HL-60 (cell line): ENCODE data around the gene DISP2.
A peak's percentile ranks its signal among the peaks of the same experiment; 100 is the strongest.

Experiments
- DNase-seq, 2 experiments: peaks; one replicate each; pipeline ENCODE4 v3.0.0-alpha.2; 2010 to 2020; ENCODE audit warnings: low read depth in 1 of 2, low spot score in 1 of 2
- H3K27ac ChIP-seq: fragments of 250-450 bp; sonication (Bioruptor Pico); replicated peaks from 2 replicates; pipeline ENCODE4 v1.5.1; 2020; ENCODE audit warnings: mild to moderate bottlenecking, moderate library complexity
- H3K27me3 ChIP-seq: fragments of 250-450 bp; sonication (Bioruptor Pico); 2 replicates; pipeline ENCODE4 v1.5.1; 2021; ENCODE audit warnings: mild to moderate bottlenecking, moderate library complexity; ENCODE audit not compliant: insufficient read depth, poor library complexity, severe bottlenecking
- H3K4me3 ChIP-seq: replicated peaks from 2 replicates; pipeline ENCODE4 v1.5.1; 2011; ENCODE audit warnings: mild to moderate bottlenecking, control low read depth, low read length; ENCODE audit not compliant: insufficient read depth
- GABPA ChIP-seq: IDR thresholded peaks from 2 replicates; pipeline ENCODE4 v1.6.1; 2012; ENCODE audit warnings: low read depth
- POLR2AphosphoS5 ChIP-seq: IDR thresholded peaks from 2 replicates; pipeline ENCODE4 v1.6.1; 2012; ENCODE audit warnings: low read depth
- SPI1 ChIP-seq: IDR thresholded peaks from 2 replicates; pipeline ENCODE4 v1.6.1; 2012; ENCODE audit warnings: low read depth, mild to moderate bottlenecking, borderline replicate concordance
- TF ChIP-seq, protein P1 (sequence below): IDR thresholded peaks from 2 replicates; pipeline ENCODE4 v1.6.1; 2012; ENCODE audit warnings: low read depth; ENCODE audit not compliant: insufficient replicate concordance
- TF ChIP-seq, protein P2 (sequence below): IDR thresholded peaks from one replicate; pipeline ENCODE4 v1.5.1; 2011; ENCODE audit warnings: low read length, control low read depth, inconsistent platforms; ENCODE audit not compliant: insufficient read depth

Gene DISP2

DNA sequence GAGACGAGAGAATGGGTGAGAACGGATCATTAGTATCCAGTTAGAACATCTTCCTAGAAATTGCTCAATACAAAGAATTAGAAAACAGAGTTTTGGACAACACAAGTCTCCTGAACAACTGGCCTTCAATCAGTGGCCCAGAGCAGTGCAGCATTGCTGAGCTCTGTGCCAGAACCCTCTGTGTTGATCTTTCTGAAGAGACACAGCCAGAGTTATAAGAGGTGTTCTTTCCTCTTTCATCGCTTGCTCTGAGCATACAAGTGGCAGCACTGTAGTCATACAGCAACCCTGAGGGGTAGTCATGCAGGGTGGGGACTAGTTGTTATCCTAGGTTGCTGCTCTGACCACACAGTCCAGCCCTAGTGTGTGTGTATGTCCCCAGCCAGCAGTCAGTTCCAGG, 28.5 kb downstream of the DISP2 start:
- no peak overlapping the region for H3K27ac ChIP-seq
- no peaks in the 10 kb centered on the region for H3K27me3 ChIP-seq
- no peak for TF ChIP-seq POLR2AphosphoS5
- TF ChIP-seq, protein P1, sequence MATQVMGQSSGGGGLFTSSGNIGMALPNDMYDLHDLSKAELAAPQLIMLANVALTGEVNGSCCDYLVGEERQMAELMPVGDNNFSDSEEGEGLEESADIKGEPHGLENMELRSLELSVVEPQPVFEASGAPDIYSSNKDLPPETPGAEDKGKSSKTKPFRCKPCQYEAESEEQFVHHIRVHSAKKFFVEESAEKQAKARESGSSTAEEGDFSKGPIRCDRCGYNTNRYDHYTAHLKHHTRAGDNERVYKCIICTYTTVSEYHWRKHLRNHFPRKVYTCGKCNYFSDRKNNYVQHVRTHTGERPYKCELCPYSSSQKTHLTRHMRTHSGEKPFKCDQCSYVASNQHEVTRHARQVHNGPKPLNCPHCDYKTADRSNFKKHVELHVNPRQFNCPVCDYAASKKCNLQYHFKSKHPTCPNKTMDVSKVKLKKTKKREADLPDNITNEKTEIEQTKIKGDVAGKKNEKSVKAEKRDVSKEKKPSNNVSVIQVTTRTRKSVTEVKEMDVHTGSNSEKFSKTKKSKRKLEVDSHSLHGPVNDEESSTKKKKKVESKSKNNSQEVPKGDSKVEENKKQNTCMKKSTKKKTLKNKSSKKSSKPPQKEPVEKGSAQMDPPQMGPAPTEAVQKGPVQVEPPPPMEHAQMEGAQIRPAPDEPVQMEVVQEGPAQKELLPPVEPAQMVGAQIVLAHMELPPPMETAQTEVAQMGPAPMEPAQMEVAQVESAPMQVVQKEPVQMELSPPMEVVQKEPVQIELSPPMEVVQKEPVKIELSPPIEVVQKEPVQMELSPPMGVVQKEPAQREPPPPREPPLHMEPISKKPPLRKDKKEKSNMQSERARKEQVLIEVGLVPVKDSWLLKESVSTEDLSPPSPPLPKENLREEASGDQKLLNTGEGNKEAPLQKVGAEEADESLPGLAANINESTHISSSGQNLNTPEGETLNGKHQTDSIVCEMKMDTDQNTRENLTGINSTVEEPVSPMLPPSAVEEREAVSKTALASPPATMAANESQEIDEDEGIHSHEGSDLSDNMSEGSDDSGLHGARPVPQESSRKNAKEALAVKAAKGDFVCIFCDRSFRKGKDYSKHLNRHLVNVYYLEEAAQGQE: no peak
- no peak for TF ChIP-seq SPI1
- no peak for TF ChIP-seq GABPA
- TF ChIP-seq, protein P2, sequence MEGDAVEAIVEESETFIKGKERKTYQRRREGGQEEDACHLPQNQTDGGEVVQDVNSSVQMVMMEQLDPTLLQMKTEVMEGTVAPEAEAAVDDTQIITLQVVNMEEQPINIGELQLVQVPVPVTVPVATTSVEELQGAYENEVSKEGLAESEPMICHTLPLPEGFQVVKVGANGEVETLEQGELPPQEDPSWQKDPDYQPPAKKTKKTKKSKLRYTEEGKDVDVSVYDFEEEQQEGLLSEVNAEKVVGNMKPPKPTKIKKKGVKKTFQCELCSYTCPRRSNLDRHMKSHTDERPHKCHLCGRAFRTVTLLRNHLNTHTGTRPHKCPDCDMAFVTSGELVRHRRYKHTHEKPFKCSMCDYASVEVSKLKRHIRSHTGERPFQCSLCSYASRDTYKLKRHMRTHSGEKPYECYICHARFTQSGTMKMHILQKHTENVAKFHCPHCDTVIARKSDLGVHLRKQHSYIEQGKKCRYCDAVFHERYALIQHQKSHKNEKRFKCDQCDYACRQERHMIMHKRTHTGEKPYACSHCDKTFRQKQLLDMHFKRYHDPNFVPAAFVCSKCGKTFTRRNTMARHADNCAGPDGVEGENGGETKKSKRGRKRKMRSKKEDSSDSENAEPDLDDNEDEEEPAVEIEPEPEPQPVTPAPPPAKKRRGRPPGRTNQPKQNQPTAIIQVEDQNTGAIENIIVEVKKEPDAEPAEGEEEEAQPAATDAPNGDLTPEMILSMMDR: no peak
- no peak for DNase-seq
- H3K4me3 ChIP-seq: no peak overlapping the region

DNA sequence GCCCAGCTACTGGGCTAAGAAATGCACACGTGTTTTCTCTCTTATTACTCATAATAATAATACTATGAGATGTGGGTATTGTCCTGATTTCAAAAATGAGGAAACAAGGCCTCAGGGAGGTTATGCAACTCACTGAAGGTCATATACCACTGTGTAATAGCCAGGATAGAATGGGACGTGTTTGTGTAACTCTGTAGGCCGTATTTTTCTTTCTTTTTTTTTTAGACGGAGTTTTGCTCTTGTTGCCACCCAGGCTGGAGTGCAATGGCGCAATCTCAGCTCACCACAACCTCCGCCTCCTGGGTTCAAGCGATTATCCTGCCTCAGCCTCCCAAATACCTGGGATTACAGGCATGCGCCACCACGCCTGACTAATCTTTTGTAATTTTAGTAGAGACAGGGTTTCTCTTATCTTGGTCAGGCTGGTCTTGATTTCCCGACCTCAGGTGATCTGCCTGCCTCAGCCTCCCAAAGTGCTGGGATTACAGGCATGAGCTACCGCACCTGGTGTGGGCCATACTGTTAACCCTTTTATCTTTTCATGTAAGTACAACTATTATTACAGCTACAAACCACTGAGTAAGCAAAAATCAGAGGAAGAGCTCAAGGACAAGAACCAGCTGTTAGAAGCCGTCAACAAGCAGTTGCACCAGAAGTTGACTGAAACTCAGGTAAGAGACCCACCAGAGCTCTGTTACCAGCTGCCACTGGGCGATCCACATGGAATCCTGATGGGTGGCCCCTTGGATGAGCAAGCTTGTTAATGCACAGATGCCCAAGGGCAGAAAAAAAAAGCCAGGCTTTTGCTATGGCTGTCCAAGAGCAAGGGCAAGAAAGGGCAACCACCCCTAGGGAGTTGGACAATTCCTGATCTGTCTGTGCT, 31.2 kb downstream of the DISP2 start:
- H3K27ac ChIP-seq: peak overlapping the region; percentile 3; the same call in 1 of the 2 replicates
- no peak for TF ChIP-seq GABPA
- TF ChIP-seq POLR2AphosphoS5: peak; percentile 10; the same call in 1 of the 2 replicates

DNA sequence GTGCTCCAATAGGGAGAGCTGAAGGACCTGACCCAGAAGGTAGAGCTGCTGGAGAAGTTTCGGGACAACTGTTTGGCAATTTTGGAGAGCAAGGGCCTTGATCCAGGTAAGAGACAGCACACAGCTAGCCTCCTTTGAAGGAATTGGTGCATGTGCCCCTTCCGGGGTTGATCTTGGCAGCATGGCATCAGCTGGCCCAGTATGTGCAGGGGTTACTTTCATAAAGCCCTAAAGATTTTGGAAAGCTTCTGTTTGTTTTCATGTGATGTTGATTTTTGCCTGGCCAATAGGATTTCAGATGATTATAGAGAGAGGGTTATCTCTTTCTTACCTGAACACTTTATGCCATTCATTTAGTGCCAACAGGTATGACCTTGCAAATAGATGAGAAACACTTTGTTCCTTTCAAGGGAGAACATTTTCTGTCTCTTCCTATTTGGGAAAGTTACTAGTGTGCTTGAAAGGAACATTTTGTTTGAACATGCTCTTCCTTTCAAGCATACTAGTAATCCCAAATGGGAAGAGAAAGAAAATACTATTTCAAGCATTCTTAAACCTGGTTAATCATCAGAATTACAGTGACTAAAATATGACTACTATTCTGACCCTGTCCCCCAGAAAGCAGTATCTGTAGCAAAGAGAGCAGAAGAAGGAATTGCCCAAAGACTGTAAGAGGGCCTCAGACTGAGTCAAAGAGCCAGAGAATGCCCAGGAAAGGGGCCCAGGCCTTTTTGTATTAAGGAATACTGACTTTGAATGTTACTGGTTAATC, 32.0 kb downstream of the DISP2 start:
- Histone ChIP-seq H3K4me3 (no peak overlapping the region), H3K27me3 (no peaks in the 10 kb centered on the region), H3K27ac (no peak overlapping the region)
- TF ChIP-seq POLR2AphosphoS5 (no peak), GABPA (no peak), SPI1 (no peak)
- TF ChIP-seq, protein P1: no peak
- TF ChIP-seq, protein P2: no peak
- no peak for DNase-seq

More for the DNA sequence above, 31.2 kb downstream of the DISP2 start:
- DNase-seq: peak; percentile 58 to 84
- H3K27me3 ChIP-seq: no peaks in the 10 kb centered on the region
- no peak overlapping the region for H3K4me3 ChIP-seq
